HG02970 (cell line): ENCODE measurements around the gene CDH22.

ENCODE experiments used
- ATAC-seq: cut with Tn5 transposase; IDR thresholded peaks from one replicate; pipeline ENCODE4 v1.9.1; 2021; ENCODE audit warnings: mild to moderate bottlenecking, moderate library complexity, moderate number of reproducible peaks; ENCODE audit not compliant: unreplicated experiment, low FRiP score

Gene CDH22

DNA sequence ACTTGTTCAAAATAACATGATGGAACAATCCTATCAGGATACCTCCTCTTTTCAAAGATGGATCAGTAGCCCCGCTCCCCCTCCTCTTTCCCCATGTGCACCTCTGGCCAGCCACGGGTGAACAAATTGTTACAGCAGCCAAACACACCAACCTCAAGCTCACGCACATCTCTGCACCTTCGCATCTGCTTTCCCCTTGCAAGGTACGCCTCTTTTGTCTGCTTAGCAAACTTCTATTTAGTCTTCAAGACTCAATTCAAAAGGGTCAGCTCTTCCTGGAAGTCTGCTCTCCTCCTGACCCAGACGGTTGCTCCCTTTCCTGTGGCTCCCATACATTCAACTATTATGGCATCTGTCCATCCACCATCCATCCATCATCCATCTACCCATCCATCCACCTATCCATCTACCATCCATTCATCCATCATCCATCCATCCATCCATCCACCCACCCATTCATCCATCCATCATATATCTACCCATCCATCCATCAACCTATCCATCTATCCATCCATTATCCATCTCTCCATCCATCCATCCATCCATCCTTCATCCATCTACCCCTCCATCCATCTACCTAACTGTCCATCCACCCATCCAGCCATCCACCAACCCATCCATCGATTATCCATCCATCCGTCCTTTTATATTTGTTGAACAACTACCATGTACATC is 36.3 kb upstream of the CDH22 start:
- ATAC-seq: no peak

- no peak for ATAC-seq
These were observed 35.7 kb upstream of the CDH22 start for GRCh38 chr20:46343975-46344357.

GRCh38 chr20:46343348-46343974 is 35.2 kb upstream of the CDH22 start:
- ATAC-seq: no peak

DNA sequence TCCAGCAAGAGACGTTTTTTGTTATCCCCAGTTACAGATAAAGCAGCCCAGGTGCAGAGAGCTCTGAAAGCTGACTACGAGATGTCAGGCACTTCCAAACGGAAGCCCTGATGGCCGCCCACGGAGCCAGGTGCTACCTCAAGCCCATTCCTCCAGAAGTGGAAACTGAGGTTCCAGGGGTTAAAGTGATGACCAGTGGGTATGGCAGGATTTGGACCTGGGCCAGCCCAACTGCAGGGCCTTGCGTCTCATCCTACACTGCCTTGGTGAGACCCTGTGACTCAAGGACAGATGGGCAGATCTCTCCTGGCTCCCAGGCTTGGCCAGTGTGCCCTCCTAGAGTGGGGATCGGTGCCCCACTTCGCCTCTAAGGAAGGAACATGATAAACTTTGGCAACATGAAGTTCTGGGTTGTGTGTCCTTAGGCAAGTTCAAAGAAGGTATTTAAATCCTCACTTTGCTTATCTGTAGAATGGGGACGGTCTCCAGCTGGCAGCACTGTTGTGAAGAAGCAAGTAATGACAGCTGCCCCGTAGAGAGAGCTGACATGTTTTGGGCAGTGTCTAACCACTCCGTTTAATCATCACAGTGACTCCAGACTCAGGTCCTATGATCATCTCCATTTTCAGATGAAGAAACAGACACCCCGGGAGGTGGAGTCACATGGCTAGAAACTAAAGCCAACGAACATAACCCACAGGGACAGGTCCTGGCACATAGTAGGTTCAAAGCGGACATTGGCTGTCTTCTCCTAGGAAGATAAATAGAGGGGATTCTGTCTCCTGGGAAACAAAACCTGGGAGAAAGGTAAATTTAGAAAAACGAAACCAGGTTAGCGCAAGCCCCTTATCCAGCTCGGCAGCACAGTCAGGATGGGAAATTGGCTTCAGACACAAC is 34.4 kb upstream of the CDH22 start:
- ATAC-seq: no peak

DNA sequence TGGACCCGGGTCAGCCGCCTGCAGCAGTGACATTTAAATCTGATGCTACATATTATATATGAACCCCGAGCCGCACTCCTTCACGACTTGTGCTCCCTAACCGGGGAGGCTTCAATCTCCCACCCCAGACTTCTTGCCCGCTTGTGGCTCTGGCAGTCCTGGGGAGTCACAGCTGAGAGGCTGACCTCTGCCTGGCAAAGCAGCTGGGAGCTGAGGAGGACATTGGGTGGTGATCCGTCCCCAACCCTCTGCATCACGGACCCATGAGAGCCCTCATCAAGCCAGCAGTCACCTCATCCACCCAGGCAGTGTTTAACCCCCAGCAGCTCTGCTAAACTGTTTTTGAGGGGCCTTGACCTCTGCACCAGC is 33.7 kb upstream of the CDH22 start:
- ATAC-seq: no peak

DNA sequence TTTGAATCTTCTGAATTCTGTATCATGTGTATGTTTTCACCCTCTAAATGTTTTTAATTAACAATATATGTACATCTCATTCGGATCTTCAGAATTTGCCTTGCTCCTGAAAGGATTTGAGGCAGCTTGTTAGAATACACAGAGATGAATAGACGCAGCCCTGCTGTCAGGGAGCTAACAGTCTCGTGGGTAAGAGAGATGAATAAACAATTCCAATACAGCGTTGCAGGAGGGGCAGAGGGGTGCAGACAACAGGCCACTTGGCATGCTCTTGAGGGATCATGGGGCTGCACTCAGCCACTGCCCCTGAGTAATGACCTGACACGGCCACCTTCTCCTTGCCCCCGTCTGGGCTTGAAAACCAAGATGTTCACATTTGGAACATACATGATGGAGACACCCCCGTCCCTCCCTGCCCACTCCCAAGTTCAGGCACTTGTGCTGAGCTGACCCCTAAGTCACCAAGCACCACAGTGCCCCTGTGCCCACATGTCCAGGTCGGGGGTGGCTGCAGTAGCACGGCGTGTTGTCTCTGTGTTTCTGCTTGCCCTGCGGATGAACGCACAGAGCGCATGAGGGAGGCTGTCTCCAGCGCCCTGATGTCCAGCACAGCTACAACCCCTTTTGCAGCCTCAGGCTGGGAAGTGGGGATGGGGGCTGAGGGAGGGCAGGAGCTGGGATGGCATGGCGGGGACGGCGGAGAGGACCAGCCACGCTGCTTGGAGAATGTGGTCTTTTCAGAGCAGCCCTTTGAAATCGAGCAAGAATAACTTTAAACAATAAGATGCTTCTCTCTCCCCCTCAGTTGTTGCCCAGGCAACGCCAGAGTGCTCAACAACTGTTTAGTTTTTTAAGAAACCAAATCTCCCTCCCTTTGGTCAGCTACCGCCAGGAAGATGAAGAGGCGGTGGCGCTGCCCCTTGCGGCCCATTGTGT is 33.0 kb upstream of the CDH22 start:
- no peak for ATAC-seq

- no peak for ATAC-seq
These were observed 30.7 kb upstream of the CDH22 start for GRCh38 chr20:46339037-46339436.

- no peak for ATAC-seq
These were observed 28.4 kb upstream of the CDH22 start for GRCh38 chr20:46336735-46337134.

DNA sequence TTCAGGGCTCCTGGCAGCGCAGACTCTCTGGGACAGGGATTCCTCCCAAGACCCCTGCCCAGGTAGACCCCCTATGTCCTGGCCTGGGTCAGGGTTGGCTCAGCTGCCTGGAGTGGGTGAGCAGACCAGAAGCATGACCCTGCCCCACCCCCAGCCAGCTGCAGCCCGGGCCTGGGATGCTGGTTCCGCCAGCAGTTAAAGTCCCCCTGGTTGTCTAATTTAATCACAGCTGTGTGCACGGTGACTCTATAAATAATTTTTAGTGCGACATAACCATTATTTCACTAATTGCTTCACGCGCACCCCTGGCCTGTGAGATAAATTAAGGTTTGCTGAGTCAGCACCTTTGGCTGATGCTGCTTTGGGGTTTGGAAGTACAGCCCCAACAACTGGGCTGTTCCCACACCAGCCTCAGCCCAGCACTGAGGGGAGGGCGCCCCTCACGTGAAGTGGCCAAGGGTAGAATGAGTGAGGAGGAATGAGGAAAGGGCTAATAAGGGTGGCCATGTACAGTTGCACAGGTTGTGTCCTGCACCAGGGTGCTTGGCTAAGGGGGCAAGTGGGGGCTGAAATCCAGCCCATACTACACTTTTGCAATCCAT is 26.1 kb upstream of the CDH22 start:
- ATAC-seq: no peak

DNA sequence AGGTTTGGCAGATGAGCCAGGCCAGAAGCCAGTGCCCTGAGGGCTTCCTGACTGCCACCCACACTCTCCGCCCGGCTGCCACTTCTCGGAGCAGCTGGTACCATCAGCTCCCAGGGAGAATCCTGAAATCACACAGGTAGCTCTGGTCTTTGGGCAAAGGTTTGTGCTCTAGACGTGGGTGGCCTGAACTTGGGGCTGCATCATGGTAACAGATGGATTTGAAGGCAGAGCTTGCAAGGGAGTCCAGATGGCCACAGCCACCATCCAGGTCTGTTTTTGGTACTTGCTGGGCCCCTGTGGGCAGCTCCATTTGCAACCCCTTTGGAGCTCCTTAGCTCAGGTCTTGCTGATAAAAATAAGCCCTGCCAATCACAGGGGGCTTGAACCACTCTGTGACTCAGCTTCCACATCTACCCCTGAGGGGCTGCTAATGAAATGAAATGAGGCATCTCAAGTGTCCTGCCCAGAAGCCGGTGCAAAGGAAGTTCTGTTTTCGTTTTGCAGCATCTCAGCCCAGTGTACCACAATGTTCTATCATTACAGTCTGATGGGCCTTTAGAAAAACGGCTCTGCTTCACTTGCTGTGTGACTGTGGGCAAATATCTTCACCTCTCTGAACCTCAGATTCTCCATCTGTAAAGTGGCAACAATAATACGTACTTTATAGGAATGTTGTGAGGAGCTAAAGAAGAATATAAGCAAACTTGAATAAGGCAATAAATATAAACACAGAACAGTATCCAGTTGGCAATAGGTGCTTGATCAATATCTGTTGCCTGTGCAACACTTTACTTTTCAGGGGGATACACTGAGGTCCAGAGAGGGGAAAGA is 25.1 kb upstream of the CDH22 start:
- ATAC-seq: no peak

DNA sequence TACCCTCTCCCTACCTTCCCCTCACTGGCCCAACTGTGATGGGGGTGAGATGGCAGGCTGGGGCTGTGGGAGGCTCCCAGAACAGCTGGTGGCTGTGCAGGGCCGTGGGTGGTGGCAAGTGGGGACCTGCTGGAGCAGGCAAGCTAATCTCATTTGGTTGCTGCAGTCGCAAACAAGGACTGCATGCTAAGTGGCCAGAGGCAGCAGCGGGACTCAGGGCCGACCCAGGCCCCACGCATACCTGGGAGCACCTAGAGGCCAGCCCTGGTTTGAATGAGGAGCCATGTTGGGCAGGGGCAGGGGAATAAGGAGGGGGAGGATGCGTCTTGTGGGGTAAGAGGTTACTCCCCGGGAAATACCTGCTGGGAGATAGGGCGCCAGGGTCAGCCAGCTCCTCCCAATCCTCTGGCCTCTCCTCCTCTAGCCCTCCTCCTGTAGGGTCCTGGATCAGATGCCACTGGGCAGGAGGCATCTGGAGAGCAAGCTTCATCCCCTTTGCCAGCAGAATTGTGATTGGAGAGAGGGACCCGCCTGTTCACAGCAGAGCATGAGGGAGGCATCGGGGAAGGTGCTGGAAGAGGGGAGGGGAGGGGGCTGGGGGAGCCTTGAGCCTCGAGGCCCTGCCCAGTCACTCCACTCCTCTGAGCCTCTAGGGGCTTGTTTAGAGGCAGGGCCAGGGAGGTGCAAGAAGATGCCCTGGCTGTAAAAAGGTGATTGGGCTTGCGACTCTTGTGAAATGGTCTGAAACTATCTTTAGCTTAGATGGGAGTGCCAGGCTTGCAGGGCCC is 24.3 kb upstream of the CDH22 start:
- no peak for ATAC-seq

DNA sequence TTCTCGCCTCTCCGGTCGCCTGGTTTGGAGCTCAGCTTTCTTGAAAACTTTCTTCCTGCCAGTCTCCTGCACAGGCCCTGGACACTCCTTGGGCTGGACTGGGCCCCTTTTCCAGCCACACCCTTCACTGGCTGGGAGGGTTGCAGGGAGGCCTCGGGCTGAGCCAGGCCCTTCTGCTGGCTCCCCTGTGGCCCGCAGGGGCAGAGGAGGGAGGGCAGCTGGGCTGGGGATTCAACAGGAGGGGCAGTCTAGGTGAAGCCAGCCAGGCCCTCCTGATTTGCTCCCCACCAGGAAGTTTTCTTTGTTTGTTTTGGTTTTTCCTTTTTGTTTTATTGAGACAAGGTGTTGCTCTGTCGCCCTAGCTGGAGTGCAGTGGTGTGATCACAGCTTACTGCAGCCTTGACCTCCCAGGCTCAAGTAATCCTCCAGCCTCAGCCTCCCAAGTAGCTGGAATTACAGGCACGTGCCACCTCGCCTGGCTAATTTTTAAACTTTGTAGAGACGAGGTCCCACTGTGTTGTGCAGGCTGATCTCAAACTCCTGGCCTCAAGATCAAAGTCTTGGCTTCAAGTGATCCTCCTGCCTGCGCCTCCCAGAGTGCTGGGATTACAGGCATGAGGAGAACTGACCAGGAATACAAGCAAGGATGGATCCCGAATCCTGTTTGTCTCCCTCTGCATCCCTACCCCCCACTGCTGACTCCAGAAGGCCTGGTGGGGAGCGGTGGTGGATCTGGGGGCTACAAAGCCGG is 23.5 kb upstream of the CDH22 start:
- no peak for ATAC-seq

- ATAC-seq: no peak
These were observed 22.6 kb upstream of the CDH22 start for GRCh38 chr20:46330831-46331371.

- no peak for ATAC-seq
These were observed 21.9 kb upstream of the CDH22 start for GRCh38 chr20:46330072-46330763.

GRCh38 chr20:46328200-46328882 is 20.0 kb upstream of the CDH22 start:
- no peak for ATAC-seq

DNA sequence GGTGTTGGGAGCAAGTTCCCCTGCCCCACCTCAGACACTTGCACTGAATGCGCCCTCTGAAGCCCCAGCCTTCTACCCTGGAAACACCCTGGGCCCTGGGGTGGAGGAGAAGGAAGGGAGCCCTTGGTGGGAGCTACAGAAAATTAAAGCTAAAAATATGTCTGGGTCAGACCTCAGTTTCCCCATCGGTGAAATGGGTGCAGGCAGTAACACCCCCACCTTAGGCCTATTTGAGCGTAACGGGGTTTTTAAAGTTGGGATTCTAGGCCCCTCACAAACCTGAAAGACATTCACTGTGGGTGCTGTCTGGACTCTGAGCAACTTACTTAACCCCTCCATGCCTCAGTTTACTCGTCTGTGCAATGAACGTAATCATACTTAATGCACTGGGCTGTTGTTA is 19.3 kb upstream of the CDH22 start:
- ATAC-seq: no peak
